HFFc6 (cell line): Measurements from ENCODE around the gene PLEKHG4B. TPM values are rescaled to one million over a fixed set of nuclear protein-coding genes. Genes with fewer than 3 reads are reported as not detected.

Source experiments
- DNase-seq: peaks from one replicate; pipeline ENCODE4 v3.0.0-alpha.2; 2018
- H3K27ac Mint-ChIP-seq: 2 replicates; pipeline ENCODE4 v1.8.0; 2020; ENCODE audit warnings: mild to moderate bottlenecking, mixed read lengths
- H3K27me3 Mint-ChIP-seq: 2 replicates; pipeline ENCODE4 v1.8.0; 2021; ENCODE audit warnings: mild to moderate bottlenecking, moderate library complexity, mixed read lengths; ENCODE audit not compliant: insufficient read depth
- H3K36me3 Mint-ChIP-seq: 2 replicates; pipeline ENCODE4 v1.8.0; 2021; ENCODE audit warnings: low read depth, mixed read lengths
- H3K4me1 Mint-ChIP-seq: 2 replicates; pipeline ENCODE4 v1.8.0; 2020; ENCODE audit warnings: low read depth, mixed read lengths
- H3K4me3 Mint-ChIP-seq: 2 replicates; pipeline ENCODE4 v1.8.0; 2020; ENCODE audit warnings: mild to moderate bottlenecking, moderate library complexity, mixed read lengths
- H3K9me3 Mint-ChIP-seq: 2 replicates; pipeline ENCODE4 v1.8.0; 2020; ENCODE audit warnings: mild to moderate bottlenecking, mixed read lengths
- total RNA-seq, 6 experiments: library from RNA; stranded (reverse); fragmentation: NEBNext Ultra II Directional; extraction: Animal tissue kit (Norgen Biotek cat#: 25700); gene quantifications; 2 replicates in 1 of 6; 3 replicates in 5 of 6; pipeline ENCODE4 v1.2.3, GENCODE V29; 2021
- TF ChIP-seq, protein P1 (sequence below): fragments of 200-600 bp; sonication (generic); IDR thresholded peaks from 2 replicates; pipeline ENCODE4 v1.5.0; 2021; ENCODE audit warnings: antibody characterized with exemption, mild to moderate bottlenecking

PLEKHG4B gene
- total RNA-seq, 6 experiments from 2014 or later, result 0.66 to 4.3 (median 3.9) TPM

DNA sequence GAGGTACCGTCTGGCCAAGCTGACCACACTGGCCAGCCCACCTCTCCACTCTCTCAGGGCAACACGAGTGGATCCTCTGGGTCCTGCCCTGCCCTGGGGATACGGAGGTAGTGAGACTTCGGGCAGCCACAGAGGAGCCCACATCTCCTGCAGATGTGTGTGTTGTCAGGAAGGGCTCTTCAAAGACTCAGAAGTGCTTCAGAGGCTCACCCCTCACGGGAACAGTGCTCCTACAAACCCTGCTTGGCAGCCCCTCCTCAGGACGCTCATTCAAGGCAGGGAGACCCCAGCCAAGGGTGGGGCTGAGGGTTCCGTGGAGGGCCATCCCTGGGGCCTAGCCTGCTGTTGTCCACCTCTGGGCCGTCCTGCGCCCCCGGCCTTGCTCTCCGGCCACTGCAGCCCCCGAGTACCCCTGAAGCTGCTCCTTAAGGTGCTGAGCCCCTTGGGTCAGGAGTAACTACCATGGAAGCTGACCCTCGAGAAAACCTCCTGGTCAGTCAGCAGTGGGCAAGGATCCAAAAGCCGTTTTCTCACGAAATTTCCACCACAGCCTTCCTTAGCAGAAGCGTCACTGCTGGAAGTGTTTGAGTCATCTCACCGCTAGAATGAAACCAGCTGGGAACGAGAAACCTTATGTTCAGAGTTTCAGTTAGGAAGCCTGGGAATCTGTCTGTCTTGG is 76.2 kb downstream of the PLEKHG4B start:
- TF ChIP-seq, protein P1, sequence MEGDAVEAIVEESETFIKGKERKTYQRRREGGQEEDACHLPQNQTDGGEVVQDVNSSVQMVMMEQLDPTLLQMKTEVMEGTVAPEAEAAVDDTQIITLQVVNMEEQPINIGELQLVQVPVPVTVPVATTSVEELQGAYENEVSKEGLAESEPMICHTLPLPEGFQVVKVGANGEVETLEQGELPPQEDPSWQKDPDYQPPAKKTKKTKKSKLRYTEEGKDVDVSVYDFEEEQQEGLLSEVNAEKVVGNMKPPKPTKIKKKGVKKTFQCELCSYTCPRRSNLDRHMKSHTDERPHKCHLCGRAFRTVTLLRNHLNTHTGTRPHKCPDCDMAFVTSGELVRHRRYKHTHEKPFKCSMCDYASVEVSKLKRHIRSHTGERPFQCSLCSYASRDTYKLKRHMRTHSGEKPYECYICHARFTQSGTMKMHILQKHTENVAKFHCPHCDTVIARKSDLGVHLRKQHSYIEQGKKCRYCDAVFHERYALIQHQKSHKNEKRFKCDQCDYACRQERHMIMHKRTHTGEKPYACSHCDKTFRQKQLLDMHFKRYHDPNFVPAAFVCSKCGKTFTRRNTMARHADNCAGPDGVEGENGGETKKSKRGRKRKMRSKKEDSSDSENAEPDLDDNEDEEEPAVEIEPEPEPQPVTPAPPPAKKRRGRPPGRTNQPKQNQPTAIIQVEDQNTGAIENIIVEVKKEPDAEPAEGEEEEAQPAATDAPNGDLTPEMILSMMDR, result no peak
- peaks cover 34% of the 10 kb centered on the region for H3K4me1 Mint-ChIP-seq
- H3K27ac Mint-ChIP-seq, result peak overlapping the region; percentile 99
- peak overlapping the region; percentile 86 for H3K4me3 Mint-ChIP-seq
- DNase-seq, result peak; percentile 97
- H3K27me3 Mint-ChIP-seq, result no peaks in the 10 kb centered on the region; the same call in none of the 2 replicates
- H3K9me3 Mint-ChIP-seq, result no peaks in the 10 kb centered on the region
- H3K36me3 Mint-ChIP-seq, result no peaks in the 10 kb centered on the region; the same call in 1 of the 2 replicates

GRCh38 chr5:169071-169727 is 77.2 kb downstream of the PLEKHG4B start:
- Mint-ChIP-seq H3K9me3 (no peaks in the 10 kb centered on the region), H3K27me3 (no peaks in the 10 kb centered on the region; the same call in 1 of the 2 replicates), H3K4me3 (peak overlapping the region; percentile 86), H3K36me3 (no peaks in the 10 kb centered on the region; the same call in 1 of the 2 replicates), H3K27ac (peak overlapping the region; percentile 99), H3K4me1 (peaks cover 34% of the 10 kb centered on the region)
- TF ChIP-seq, protein P1, result no peak
- peak; percentile 97 for DNase-seq

- peak overlapping the region; percentile 39; the same call in 1 of the 2 replicates for H3K4me3 Mint-ChIP-seq
- no peaks in the 10 kb centered on the region; the same call in 1 of the 2 replicates for H3K36me3 Mint-ChIP-seq
- DNase-seq, result no peak
- peaks cover 2% of the 10 kb centered on the region; the same call in 1 of the 2 replicates for H3K27me3 Mint-ChIP-seq
- peaks cover 34% of the 10 kb centered on the region for H3K4me1 Mint-ChIP-seq
- no peaks in the 10 kb centered on the region for H3K9me3 Mint-ChIP-seq
- peak overlapping the region; percentile 99 for H3K27ac Mint-ChIP-seq
- TF ChIP-seq, protein P1, result peak; percentile 30; the same call in 1 of the 2 replicates
Measured at GRCh38 chr5:169728-170094, 77.7 kb downstream of the PLEKHG4B start.

- H3K4me1 Mint-ChIP-seq, result peaks cover 35% of the 10 kb centered on the region
- H3K9me3 Mint-ChIP-seq, result no peaks in the 10 kb centered on the region
- no peak overlapping the region for H3K27ac Mint-ChIP-seq
- no peak for DNase-seq
- TF ChIP-seq, protein P1, result no peak
- no peak overlapping the region for H3K4me3 Mint-ChIP-seq
- no peaks in the 10 kb centered on the region; the same call in 1 of the 2 replicates for H3K36me3 Mint-ChIP-seq
- peaks cover 2% of the 10 kb centered on the region; the same call in 1 of the 2 replicates for H3K27me3 Mint-ChIP-seq
Measured at GRCh38 chr5:170971-171800, 79.2 kb downstream of the PLEKHG4B start.

- Mint-ChIP-seq H3K27ac (no peak overlapping the region), H3K9me3 (no peaks in the 10 kb centered on the region), H3K4me1 (peaks cover 40% of the 10 kb centered on the region), H3K36me3 (no peaks in the 10 kb centered on the region; the same call in 1 of the 2 replicates), H3K4me3 (no peak overlapping the region), H3K27me3 (peaks cover 2% of the 10 kb centered on the region; the same call in 1 of the 2 replicates)
- TF ChIP-seq, protein P1, result peak; percentile 23; the same call in 1 of the 2 replicates
- no peak for DNase-seq
Measured at GRCh38 chr5:171801-172331, 79.9 kb downstream of the PLEKHG4B start.
